Upper lobe of left lung (tissue), 6 donors: ENCODE measurements around the gene CEP78. TPM values are rescaled to one million over a fixed set of nuclear protein-coding genes. Genes with fewer than 3 reads are reported as not detected.

ENCODE experiments used
- ATAC-seq, 2 donors: fragments of 200-7000 bp; cut with Tn5 transposase; one replicate each; pipeline ENCODE4 v1.9.1; 2022; ENCODE audit warnings: mild to moderate bottlenecking in 2 of 2, moderate library complexity in 2 of 2; ENCODE audit not compliant: low FRiP score in 2 of 2
- DNase-seq, 2 donors: peaks; one replicate each; pipeline ENCODE4 v3.0.0-alpha.2; 2019 to 2020
- H3K27ac ChIP-seq, 4 donors: fragments of 200-600 bp; sonication (generic); one replicate each; pipeline ENCODE4 v1.5.1; 2016 to 2019
- H3K27me3 ChIP-seq, 4 donors: fragments of 200-600 bp; sonication (generic); one replicate each; pipeline ENCODE4 v1.5.1; 2017 to 2019
- H3K36me3 ChIP-seq, 4 donors: fragments of 200-600 bp; sonication (generic); one replicate each; pipeline ENCODE4 v1.5.1; 2016 to 2019
- H3K4me1 ChIP-seq, 4 donors: fragments of 200-600 bp; sonication (generic); one replicate each; pipeline ENCODE4 v1.5.1; 2018 to 2019
- H3K4me3 ChIP-seq, 4 donors: fragments of 200-600 bp; sonication (generic); one replicate each; pipeline ENCODE4 v1.5.1; 2017 to 2019; ENCODE audit warnings: mild to moderate bottlenecking in 2 of 4, moderate library complexity in 1 of 4
- H3K9me3 ChIP-seq, 4 donors: fragments of 200-600 bp; sonication (generic); one replicate each; pipeline ENCODE4 v1.5.1; 2018 to 2019
- CTCF ChIP-seq, 6 experiments: fragments of 450-650 bp in 4 of 6; fragments of 200-600 bp in 2 of 6; sonication (generic) in 2 of 6; IDR thresholded peaks; one replicate each; pipeline ENCODE4 v1.5.1; 2016 to 2019; ENCODE audit warnings: antibody characterized with exemption in 6 of 6
- EP300 ChIP-seq, 4 donors: sonication (generic); formaldehyde crosslinking; IDR thresholded peaks; one replicate each; pipeline ENCODE4 v1.5.1; 2017; ENCODE audit warnings: antibody characterized with exemption in 4 of 4, control low read depth in 2 of 4
- POLR2A ChIP-seq, 4 donors: fragments of 450-650 bp; IDR thresholded peaks; one replicate each; pipeline ENCODE4 v1.5.1; 2016 to 2017; ENCODE audit warnings: antibody characterized with exemption in 4 of 4, mild to moderate bottlenecking in 2 of 4
- POLR2AphosphoS5 ChIP-seq, 2 donors: sonication (generic); formaldehyde crosslinking; IDR thresholded peaks; one replicate each; pipeline ENCODE4 v1.5.1; 2017; ENCODE audit warnings: antibody characterized with exemption in 2 of 2
- WGBS, 2 donors: methylation state at CpG; one replicate each; pipeline ENCODE4 v1.1.5; 2017 to 2018; 5-methylcytosine and 5-hydroxymethylcytosine counted together
- total RNA-seq, 6 donors: library from RNA; depleted of rRNA in 4 of 6; stranded (reverse); fragments of >200 nt in 4 of 6; gene quantifications; one replicate each; pipeline versions ENCODE4 v1.1.0 to v1.2.1, GENCODE V29; 2016 to 2021
- donor health status: DM: no; HTN: no; CAD: no; lungs with moderate emphysema.
- donor health status: DM: no; HTN: yes; CAD: no; lungs with severe emphysema.

Gene CEP78
- total RNA-seq, 6 donors from 2014 or later = 7.3 to 26.4 (median 11.9) TPM

- Histone ChIP-seq H3K9me3 (no peaks in the 10 kb centered on the region), H3K4me3 (no peak overlapping the region), H3K36me3 (no peaks in the 10 kb centered on the region), H3K27ac (no peak overlapping the region), H3K27me3 (no peaks in the 10 kb centered on the region), H3K4me1 (no peaks in the 10 kb centered on the region)
- TF ChIP-seq POLR2A (IDR thresholded peaks at IDR 0.05) (no peak), EP300 (IDR thresholded peaks at IDR 0.05) (no peak), POLR2AphosphoS5 (IDR thresholded peaks at IDR 0.05) (no peak), CTCF (IDR thresholded peaks at IDR 0.05) (no peak)
- DNase-seq (no peak), ATAC-seq (no peak)
- 82 to 83% methylated on average over 2 of the region's 2 CpGs for WGBS, 2 donors
Measured at GRCh38 chr9:78307360-78307759, 71.5 kb downstream of the CEP78 start.

GRCh38 chr9:78309066-78309465 is 73.2 kb downstream of the CEP78 start:
- 85 to 95% methylated on average over 6 of the region's 6 CpGs for WGBS, 2 donors
- Histone ChIP-seq H3K27me3 (no peaks in the 10 kb centered on the region), H3K4me3 (no peak overlapping the region), H3K27ac (no peak overlapping the region), H3K4me1 (no peaks in the 10 kb centered on the region), H3K9me3 (no peaks in the 10 kb centered on the region), H3K36me3 (no peaks in the 10 kb centered on the region)
- ATAC-seq (no peak), DNase-seq (no peak)
- TF ChIP-seq EP300 (IDR thresholded peaks at IDR 0.05) = no peak
- TF ChIP-seq POLR2A (IDR thresholded peaks at IDR 0.05) = no peak
- TF ChIP-seq CTCF (IDR thresholded peaks at IDR 0.05) = no peak
- TF ChIP-seq POLR2AphosphoS5 (IDR thresholded peaks at IDR 0.05) = no peak

GRCh38 chr9:78311075-78311474 is 75.2 kb downstream of the CEP78 start:
- no peaks in the 10 kb centered on the region for H3K9me3 ChIP-seq
- TF ChIP-seq EP300 (IDR thresholded peaks at IDR 0.05) = no peak
- no peak for TF ChIP-seq POLR2AphosphoS5 (IDR thresholded peaks at IDR 0.05)
- TF ChIP-seq CTCF (IDR thresholded peaks at IDR 0.05) = no peak
- TF ChIP-seq POLR2A (IDR thresholded peaks at IDR 0.05) = no peak
- DNase-seq = no peak
- H3K36me3 ChIP-seq = no peaks in the 10 kb centered on the region
- no peak for ATAC-seq
- 88 to 97% methylated on average over 5 of the region's 5 CpGs for WGBS, 2 donors
- H3K4me3 ChIP-seq = no peak overlapping the region
- no peak overlapping the region for H3K27ac ChIP-seq
- H3K4me1 ChIP-seq = no peaks in the 10 kb centered on the region
- no peaks in the 10 kb centered on the region for H3K27me3 ChIP-seq

GRCh38 chr9:78311886-78312524 is 76.1 kb downstream of the CEP78 start:
- DNase-seq (no peak), ATAC-seq (no peak)
- Histone ChIP-seq H3K36me3 (no peaks in the 10 kb centered on the region), H3K27ac (no peak overlapping the region), H3K27me3 (no peaks in the 10 kb centered on the region), H3K9me3 (no peaks in the 10 kb centered on the region), H3K4me1 (no peaks in the 10 kb centered on the region), H3K4me3 (no peak overlapping the region)
- TF ChIP-seq CTCF (IDR thresholded peaks at IDR 0.05) (no peak), EP300 (IDR thresholded peaks at IDR 0.05) (no peak), POLR2A (IDR thresholded peaks at IDR 0.05) (no peak), POLR2AphosphoS5 (IDR thresholded peaks at IDR 0.05) (no peak)
- 75 to 83% methylated on average over 9 of the region's 9 CpGs for WGBS, 2 donors

- ATAC-seq = no peak
- no peaks in the 10 kb centered on the region for H3K36me3 ChIP-seq
- H3K27ac ChIP-seq = no peak overlapping the region
- WGBS, 2 donors = 97 to 98% methylated on average over 5 of the region's 5 CpGs
- DNase-seq = no peak
- no peaks in the 10 kb centered on the region for H3K27me3 ChIP-seq
- no peaks in the 10 kb centered on the region for H3K4me1 ChIP-seq
- TF ChIP-seq POLR2AphosphoS5 (IDR thresholded peaks at IDR 0.05) (no peak), EP300 (IDR thresholded peaks at IDR 0.05) (no peak), CTCF (IDR thresholded peaks at IDR 0.05) (no peak), POLR2A (IDR thresholded peaks at IDR 0.05) (no peak)
- no peak overlapping the region for H3K4me3 ChIP-seq
- H3K9me3 ChIP-seq = no peaks in the 10 kb centered on the region
Measured at GRCh38 chr9:78314550-78314949, 78.7 kb downstream of the CEP78 start.
